GM19455 (cell line): Measurements from ENCODE around the gene PCDHGA1.
A peak's percentile ranks its signal among the peaks of the same experiment; 100 is the strongest.
"Not testable (repeated sequence)": the region's sequence is repeated elsewhere in the genome, so short reads cannot be mapped to it uniquely, and the experiment has no call there.

Experiments used
- ATAC-seq: cut with Tn5 transposase; IDR thresholded peaks from one replicate; pipeline ENCODE4 v1.9.1; 2021; ENCODE audit not compliant: unreplicated experiment

PCDHGA1 gene

DNA sequence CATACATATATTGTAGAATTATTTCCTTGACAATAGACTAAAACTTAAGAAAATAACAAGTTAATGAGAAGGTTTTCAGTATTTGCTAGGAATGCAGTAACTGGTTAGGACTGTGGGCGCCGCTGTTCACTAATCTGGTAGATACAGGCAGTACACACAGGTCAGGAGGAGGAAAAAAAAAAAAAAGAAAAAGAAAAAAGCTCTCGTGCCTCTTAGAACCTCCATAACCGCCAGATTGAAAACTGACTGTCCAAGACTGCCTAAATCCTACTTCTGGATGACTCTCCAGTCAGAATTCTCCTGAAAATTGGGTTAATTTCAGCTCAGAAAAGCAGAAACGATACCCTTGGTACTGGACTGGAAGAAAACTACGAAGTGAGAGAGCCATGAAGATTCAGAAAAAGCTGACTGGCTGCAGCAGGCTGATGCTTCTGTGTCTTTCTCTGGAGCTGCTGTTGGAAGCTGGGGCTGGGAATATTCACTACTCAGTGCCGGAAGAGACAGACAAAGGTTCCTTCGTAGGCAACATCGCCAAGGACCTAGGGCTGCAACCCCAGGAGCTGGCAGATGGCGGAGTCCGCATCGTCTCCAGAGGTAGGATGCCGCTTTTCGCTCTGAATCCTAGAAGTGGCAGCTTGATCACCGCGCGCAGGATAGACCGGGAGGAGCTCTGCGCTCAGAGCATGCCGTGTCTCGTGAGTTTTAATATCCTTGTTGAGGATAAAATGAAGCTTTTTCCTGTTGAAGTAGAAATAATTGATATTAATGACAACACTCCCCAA is at the start of gene PCDHGA1:
Gene PCDHGA1 (plus strand): TSS at position 216 of the 782 bp plus-strand sequence.
- ATAC-seq = no peak

DNA sequence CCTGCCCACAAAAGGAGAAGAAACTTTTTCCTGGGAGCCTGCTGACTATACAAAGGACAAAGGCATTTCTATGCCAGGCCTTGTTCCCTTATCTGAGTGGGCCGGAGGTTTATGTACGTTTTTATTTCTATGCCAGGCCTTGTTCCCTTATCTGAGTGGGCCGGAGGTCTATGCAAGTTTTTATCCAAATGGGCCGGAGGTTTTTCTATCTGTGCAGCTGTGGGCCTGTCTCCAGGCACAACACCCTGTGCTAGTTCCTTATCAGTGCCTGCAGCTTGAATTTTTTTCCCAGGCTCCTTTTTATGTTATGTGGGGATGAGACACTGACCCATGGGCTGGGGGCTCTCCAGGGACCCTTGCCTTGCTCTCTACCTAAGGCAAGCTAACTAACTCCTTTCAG is 31.9 kb upstream of the PCDHGA1 start:
- no peak for ATAC-seq

GRCh38 chr5:141303756-141304155 is 26.6 kb upstream of the PCDHGA1 start, which contains the start of gene SLC25A2:
Gene SLC25A2 (minus strand): TSS chr5:141304049. CDS start chr5:141303865, 184 bp downstream.
- ATAC-seq = no peak

DNA sequence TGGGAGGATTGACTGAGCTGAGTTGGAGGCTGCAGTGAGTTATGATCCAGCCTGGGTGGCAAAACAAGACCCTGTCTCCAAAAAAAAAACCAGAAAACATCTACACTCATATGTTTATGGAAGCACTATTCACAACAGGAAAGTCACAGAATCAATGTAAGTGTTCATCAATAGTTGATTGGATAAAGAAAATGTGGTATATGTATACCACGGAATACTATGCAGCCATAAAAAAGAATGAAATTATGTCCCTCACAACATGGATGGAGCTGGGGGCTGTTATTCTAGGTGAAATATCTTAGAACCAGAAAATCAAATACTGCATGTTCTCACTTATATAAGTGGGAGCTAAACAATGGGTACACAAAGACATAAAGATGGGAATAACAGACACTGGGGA is 23.7 kb upstream of the PCDHGA1 start:
- no peak for ATAC-seq

DNA sequence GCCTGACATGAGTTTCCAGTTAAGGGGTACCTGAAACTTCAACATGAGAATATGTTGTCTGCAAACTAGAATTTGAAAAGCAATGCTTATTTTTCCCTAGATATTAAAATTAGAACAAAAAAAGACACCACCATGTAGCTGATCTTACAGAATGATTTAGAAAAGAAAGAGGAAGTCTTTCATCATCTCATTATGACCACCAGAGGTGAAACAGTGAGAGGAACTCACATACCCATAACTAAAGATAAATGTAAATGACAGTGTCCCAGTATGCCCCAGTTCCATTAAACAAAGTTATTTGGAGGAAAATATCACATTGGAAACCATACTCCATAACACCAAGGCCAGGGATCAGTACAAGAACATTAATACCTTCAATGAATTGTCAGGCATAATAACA is 16.6 kb upstream of the PCDHGA1 start:
- ATAC-seq = no peak

- ATAC-seq = not testable (repeated sequence)
Observed at GRCh38 chr5:141316963-141317362, 13.4 kb upstream of the PCDHGA1 start.

DNA sequence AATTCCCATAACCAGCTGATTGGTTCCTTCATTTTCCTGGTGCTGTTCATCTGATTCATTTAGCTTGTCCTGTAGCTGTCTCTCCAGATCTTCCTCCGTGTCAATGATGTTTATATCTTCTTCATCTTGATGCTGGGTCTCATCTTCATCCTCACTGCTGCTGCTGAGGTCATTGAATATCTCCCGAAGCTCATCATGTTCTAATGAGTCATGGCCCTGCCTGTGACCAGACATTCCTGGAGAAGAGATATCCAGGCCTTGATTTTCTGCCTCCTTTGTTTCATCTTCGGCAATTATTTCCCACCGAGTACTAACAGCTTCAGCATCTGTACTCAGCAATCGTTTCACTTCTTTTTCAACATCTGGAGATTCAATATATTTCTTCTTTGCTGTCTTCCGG is 11.1 kb upstream of the PCDHGA1 start:
- ATAC-seq = no peak

DNA sequence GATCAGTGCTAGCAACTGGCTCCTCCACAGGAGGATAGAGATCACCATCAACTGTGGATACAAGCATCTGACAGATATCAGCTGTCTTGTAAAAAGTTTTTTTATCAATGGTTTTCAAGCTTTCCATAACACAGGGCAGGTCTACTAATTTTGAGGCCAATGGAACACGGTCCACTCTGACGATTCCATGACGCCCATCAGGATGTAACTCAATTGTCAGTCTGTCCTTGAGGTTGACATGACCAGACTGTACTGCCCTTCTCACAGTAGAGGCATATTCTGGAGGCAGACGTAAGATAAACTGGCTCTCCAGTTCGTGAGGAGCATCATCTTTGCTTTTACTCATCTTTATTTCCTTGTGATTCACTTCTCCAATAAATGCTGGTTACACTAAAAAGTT is 10.6 kb upstream of the PCDHGA1 start:
- no peak for ATAC-seq

DNA sequence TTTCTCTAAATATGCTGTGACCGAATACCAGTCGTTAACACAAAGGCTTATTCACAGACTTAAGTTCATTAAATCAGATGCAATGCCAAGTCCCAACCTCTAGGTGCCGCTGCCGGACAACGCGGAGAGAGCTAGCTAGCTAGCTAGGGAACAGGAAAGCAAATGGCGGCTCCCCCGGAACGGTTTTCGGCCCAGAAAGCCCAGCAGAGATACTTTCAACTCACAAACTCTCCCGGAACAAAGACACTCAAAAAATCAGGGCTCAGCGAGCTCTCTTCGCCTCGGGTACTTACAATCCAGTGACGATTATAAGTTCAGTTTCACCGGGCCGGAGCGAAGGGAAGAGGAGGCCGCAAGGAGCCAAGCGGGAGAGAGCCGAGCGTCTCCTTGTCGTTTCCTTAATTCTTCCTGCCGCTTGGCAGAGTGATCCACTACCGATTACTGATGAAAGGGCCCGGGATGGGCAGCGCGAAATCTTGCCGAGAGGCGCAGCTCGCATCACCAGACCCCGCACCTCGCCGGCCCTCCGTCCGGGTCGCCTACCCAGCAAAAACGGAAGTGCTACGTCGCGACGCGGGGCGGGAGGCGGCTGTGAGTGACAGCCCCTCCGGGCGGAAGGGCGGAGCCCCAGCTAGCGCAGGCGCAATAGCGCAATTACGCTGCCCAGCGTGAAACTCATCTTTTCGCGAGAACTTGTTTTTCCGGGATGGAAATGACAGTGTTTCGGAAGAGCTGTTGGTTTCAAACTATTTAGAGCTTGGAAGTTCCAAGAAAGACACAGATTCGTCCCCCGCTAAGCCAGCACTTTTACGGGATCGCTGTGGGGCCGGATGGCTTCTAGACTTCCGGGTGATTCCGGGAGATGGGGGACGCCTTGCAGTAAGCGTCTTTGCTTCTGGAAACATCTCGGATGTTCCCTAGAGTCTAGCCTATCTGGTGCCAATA is 9.8 kb upstream of the PCDHGA1 start, which contains the start of gene TAF7:
Gene TAF7 (minus strand): TSS at position 560 of the 945 bp plus-strand sequence. CDS start 740 bp downstream, outside the sequence.
- ATAC-seq = peak; percentile 94

- no peak for ATAC-seq
Observed at GRCh38 chr5:141322261-141322660, 8.1 kb upstream of the PCDHGA1 start.

DNA sequence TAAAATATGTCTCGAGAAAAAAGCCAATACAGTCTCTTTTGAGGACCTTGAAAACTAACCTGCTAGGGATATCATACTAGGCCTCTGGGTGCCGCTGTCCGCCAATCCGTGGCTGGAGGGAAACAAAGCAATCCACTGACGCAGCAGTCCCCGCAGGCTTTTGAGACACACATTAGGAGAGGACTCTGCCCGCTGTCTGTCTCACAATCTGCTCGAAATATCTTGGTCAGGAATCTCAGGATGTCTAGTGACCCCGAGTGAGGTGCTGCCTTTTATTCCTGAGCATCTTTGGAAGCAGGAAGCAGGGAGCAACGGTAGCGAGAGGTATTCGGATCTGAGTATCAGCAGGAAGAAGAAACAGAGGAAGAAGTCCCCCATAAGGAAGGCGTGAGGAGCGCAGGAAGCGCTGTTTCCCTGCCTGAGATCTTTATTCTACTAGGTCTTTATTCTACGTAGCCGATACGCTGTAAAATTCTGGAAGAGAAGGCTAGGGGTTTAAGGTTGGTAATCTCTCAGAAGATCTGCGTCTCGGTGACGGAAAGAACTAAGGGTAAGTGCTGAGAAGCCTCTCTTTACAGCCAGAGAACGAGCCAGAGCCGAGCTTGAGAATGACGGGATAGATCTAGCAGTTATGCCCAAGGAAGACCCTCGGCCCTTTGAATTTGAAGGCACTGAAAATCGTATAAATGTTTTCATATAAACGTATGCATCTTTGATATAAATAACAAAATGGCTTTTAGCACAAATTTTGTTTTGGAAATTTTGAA is 4.0 kb upstream of the PCDHGA1 start:
- peak; percentile 96 for ATAC-seq

- no peak for ATAC-seq
Observed at GRCh38 chr5:141328231-141328630, 2.1 kb upstream of the PCDHGA1 start.

DNA sequence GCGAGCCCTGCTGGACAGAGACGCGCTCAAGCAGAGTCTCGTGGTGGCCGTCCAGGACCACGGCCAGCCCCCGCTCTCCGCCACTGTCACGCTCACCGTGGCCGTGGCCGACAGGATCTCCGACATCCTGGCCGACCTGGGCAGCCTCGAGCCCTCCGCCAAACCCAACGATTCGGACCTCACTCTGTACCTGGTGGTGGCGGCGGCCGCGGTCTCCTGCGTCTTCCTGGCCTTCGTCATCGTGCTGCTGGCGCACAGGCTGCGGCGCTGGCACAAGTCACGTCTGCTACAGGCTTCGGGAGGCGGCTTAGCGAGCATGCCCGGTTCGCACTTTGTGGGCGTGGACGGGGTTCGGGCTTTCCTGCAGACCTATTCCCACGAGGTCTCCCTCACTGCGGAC is 2.3 kb downstream of the PCDHGA1 start:
- ATAC-seq = not testable (repeated sequence)

DNA sequence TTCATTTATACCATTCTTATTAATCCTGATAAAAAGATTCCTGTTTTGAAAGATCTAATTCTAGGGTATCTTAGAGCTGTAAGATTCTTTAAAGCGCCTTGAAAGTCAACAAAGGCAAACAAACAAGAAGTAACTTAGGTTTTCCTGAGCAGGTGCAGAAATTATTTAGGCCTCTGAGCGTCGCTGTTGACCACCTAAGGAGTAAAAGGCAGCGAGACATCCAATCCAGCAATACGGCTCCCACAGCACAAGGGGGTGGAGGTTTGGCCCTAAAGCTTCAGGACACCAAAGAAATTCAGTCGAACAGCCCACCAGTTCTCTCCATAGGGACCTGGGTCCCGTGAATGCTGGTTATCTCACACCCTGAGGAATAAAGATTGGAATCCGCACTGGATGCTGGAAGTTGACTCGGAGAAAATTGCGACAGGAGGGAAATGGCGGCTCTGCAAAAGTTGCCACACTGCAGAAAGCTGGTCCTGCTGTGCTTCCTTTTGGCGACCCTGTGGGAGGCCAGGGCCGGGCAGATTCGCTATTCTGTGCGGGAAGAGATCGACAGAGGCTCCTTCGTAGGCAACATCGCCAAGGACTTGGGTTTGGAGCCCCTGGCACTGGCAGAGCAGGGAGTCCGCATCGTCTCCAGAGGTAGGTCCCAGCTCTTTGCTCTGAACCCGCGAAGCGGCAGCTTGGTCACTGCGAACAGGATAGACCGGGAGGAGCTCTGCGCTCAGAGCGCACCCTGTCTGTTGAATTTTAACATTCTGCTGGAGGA is 8.4 kb downstream of the PCDHGA1 start, which contains the start of gene PCDHGA2:
Gene PCDHGA2 (plus strand): TSS at position 223 of the 769 bp plus-strand sequence.
- ATAC-seq = no peak

DNA sequence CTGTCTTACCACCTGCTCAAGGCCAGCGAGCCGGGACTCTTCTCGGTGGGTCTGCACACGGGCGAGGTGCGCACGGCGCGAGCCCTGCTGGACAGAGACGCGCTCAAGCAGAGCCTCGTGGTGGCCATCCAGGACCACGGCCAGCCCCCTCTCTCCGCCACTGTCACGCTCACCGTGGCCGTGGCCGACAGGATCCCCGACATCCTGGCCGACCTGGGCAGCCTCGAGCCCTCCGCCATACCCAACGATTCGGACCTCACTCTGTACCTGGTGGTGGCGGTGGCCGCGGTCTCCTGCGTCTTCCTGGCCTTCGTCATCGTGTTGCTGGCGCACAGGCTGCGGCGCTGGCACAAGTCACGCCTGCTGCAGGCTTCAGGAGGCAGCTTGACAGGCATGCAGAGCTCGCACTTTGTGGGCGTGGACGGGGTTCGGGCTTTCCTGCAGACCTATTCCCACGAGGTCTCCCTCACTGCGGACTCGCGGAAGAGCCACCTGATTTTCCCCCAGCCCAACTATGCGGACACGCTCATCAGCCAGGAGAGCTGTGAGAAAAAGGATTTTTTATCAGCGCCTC is 10.6 kb downstream of the PCDHGA1 start:
- ATAC-seq = not testable (repeated sequence)

DNA sequence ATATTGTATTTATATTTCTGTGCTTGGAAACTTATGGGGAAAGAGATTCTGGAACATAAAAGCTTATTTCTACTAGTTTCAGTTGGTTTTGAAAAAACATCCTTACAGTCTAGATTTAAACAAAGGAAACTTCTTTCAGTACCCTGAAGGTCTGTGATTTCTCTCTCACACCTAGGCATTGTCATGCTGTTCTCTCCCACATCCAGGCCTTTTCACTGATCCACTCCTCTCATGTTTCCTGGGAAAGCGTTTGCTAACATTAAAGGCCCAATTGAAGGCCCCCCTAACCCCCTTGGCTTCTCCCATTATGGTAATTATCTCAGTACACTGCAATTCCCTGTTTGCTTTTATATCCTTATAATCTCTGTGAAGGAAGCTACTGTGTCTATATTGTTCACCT is 12.5 kb downstream of the PCDHGA1 start:
- ATAC-seq = no peak

DNA sequence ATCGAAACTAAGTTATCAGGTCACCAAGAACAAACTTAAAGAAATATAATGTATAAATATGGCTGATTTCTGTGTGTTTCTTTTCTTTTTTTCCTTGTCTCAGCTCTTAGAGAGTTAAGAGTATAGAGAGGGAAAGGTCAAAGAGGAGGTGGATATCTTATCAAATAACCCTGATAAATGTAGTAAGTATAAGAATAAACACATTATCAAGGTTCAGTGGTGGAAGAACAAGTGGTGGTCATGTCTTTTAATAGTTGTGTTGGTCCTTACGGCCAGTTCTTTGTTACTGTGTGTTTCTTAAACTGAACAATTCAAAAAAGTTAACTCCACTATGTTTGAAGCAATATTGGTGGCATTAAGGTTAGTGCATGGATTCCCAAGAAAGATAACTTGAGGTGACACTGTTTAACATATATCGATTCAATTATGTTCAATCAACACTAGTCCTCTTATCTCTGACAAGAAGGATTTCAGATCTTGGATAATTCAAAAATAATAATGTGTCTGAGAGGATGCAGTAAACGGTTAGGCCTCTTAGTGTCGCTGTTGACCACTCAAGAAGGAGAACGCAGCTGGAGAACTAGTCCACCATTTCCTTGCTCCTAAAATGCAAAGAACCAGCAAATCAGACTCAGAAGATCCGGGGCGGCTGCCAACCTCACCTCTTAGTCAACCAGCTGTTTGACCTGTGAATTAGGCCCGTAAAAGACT is 13.1 kb downstream of the PCDHGA1 start, which contains the start of gene PCDHGA3:
Gene PCDHGA3 (plus strand): TSS at position 588 of the 711 bp plus-strand sequence. CDS start 205 bp downstream, outside the sequence.
- no peak for ATAC-seq

GRCh38 chr5:141343953-141344463 is 13.7 kb downstream of the PCDHGA1 start:
- ATAC-seq = no peak

DNA sequence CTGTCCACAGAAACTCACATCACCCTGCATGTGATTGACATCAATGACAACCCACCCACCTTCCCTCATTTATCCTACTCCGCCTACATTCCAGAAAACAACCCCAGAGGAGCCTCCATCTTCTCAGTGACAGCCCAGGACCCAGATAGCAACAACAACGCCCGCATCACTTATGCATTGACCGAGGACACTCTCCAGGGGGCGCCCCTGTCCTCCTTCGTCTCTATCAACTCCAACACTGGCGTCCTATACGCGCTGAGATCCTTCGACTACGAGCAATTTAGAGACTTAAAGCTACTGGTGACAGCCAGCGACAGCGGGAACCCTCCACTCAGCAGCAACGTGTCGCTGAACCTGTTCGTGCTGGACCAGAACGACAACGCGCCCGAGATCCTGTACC is 15.0 kb downstream of the PCDHGA1 start:
- no peak for ATAC-seq
